Ishikawa (cell line): ENCODE measurements around the gene CENPL.

Experiments
- CEBPB ChIP-seq: IDR thresholded peaks from 2 replicates; pipeline ENCODE4 v1.6.1; 2012
- CREB1 ChIP-seq: IDR thresholded peaks from 2 replicates; pipeline ENCODE4 v1.6.1; 2012; ENCODE audit warnings: low read depth
- EGR1 ChIP-seq: IDR thresholded peaks from 2 replicates; pipeline ENCODE4 v1.6.1; 2012
- EP300 ChIP-seq: IDR thresholded peaks from 2 replicates; pipeline ENCODE4 v1.6.1; 2012; ENCODE audit warnings: borderline replicate concordance
- FOXM1 ChIP-seq: IDR thresholded peaks from 2 replicates; pipeline ENCODE4 v1.6.1; 2012; ENCODE audit warnings: low read depth, borderline replicate concordance
- REST ChIP-seq: IDR thresholded peaks from 2 replicates; pipeline ENCODE4 v1.6.1; 2012; ENCODE audit warnings: low read depth, mild to moderate bottlenecking
- TAF1 ChIP-seq: IDR thresholded peaks from 2 replicates; pipeline ENCODE4 v1.6.1; 2012; ENCODE audit warnings: low read depth, mild to moderate bottlenecking
- TCF12 ChIP-seq: IDR thresholded peaks from 2 replicates; pipeline ENCODE4 v1.6.1; 2012; ENCODE audit warnings: low read depth
- ZBTB7A ChIP-seq: IDR thresholded peaks from 2 replicates; pipeline ENCODE4 v1.6.1; 2012; ENCODE audit warnings: low read depth
- TF ChIP-seq, protein P1 (sequence below): IDR thresholded peaks from 2 replicates; pipeline ENCODE4 v1.6.1; 2012

GRCh38 chr1:173775578-173776226 lies 49.0 kb downstream of the CENPL start:
- TF ChIP-seq REST: no peak
- TF ChIP-seq FOXM1: no peak
- TF ChIP-seq CREB1: no peak
- TF ChIP-seq EP300: no peak
- TF ChIP-seq TCF12: no peak
- TF ChIP-seq TAF1: no peak
- no peak for TF ChIP-seq EGR1
- TF ChIP-seq, protein P1, sequence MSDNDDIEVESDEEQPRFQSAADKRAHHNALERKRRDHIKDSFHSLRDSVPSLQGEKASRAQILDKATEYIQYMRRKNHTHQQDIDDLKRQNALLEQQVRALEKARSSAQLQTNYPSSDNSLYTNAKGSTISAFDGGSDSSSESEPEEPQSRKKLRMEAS: no peak
- no peak for TF ChIP-seq ZBTB7A
- no peak for TF ChIP-seq CEBPB
